H9 (cell line): Measurements from ENCODE around the gene NEDD4L. TPM values are rescaled to one million over a fixed set of nuclear protein-coding genes. Genes with fewer than 3 reads are reported as not detected.

Experiments used
- DNase-seq: peaks from one replicate; pipeline ENCODE4 v3.0.0-alpha.2; 2017
- H2AFZ ChIP-seq: one replicate; pipeline ENCODE4 v1.6.1; 2013; ENCODE audit warnings: mild to moderate bottlenecking, low read length, control low read depth, moderate library complexity
- H2AK5ac ChIP-seq: 2 replicates; pipeline ENCODE4 v1.6.1; 2013; ENCODE audit warnings: low read length, control low read depth, mixed read lengths; ENCODE audit not compliant: insufficient read length
- H2BK120ac ChIP-seq: one replicate; pipeline ENCODE4 v1.6.1; 2013; ENCODE audit warnings: low read depth, mild to moderate bottlenecking, low read length, control low read depth, inconsistent platforms; ENCODE audit not compliant: poor library complexity, severe bottlenecking
- H2BK12ac ChIP-seq: 2 replicates; pipeline ENCODE4 v1.6.1; 2013; ENCODE audit warnings: low read length, control low read depth, mixed read lengths, low read depth; ENCODE audit not compliant: insufficient read length
- H2BK15ac ChIP-seq: 2 replicates; pipeline ENCODE4 v1.6.1; 2013; ENCODE audit warnings: low read depth, low read length, control low read depth
- H2BK20ac ChIP-seq: one replicate; pipeline ENCODE4 v1.6.1; 2013; ENCODE audit warnings: low read depth, mild to moderate bottlenecking, low read length, control low read depth, inconsistent platforms; ENCODE audit not compliant: poor library complexity, severe bottlenecking
- H2BK5ac ChIP-seq: 2 replicates; pipeline ENCODE4 v1.6.1; 2013; ENCODE audit warnings: low read length, control low read depth, mixed read lengths; ENCODE audit not compliant: insufficient read length
- H3K14ac ChIP-seq: 2 replicates; pipeline ENCODE4 v1.6.1; 2013; ENCODE audit warnings: low read length, control low read depth; ENCODE audit not compliant: insufficient read depth
- H3K18ac ChIP-seq: 2 replicates; pipeline ENCODE4 v1.6.1; 2013; ENCODE audit warnings: low read depth, mild to moderate bottlenecking, mixed read lengths, low read length, control low read depth; ENCODE audit not compliant: insufficient read length
- H3K23ac ChIP-seq: 2 replicates; pipeline ENCODE4 v1.6.1; 2013; ENCODE audit warnings: low read length, control low read depth, mixed read lengths, low read depth; ENCODE audit not compliant: insufficient read length
- H3K23me2 ChIP-seq: 2 replicates; pipeline ENCODE4 v1.6.1; 2013; ENCODE audit warnings: low read depth, mild to moderate bottlenecking, mixed read lengths, low read length, control low read depth; ENCODE audit not compliant: insufficient read length, poor library complexity, severe bottlenecking
- H3K27ac ChIP-seq: 2 replicates; pipeline ENCODE4 v1.5.1; 2013; ENCODE audit warnings: low read length, control low read depth, mixed read lengths, low read depth; ENCODE audit not compliant: insufficient read length
- H3K27me3 ChIP-seq: 2 replicates; pipeline ENCODE4 v1.6.1; 2013; ENCODE audit warnings: low read length, control low read depth, inconsistent platforms; ENCODE audit not compliant: insufficient read depth
- H3K4ac ChIP-seq: 2 replicates; pipeline ENCODE4 v1.6.1; 2013; ENCODE audit warnings: low read depth, mild to moderate bottlenecking, control low read depth, inconsistent platforms, low read length, moderate library complexity
- H3K4me1 ChIP-seq: 2 replicates; pipeline ENCODE4 v1.6.1; 2013; ENCODE audit warnings: low read length, control low read depth, inconsistent platforms; ENCODE audit not compliant: insufficient read depth
- H3K4me2 ChIP-seq: 2 replicates; pipeline ENCODE4 v1.6.1; 2013; ENCODE audit warnings: low read length, control low read depth, mixed read lengths; ENCODE audit not compliant: insufficient read length, insufficient read depth
- H3K56ac ChIP-seq: 2 replicates; pipeline ENCODE4 v1.6.1; 2013; ENCODE audit warnings: low read depth, mild to moderate bottlenecking, mixed read lengths, low read length, control low read depth; ENCODE audit not compliant: insufficient read length
- H3K79me1 ChIP-seq: 2 replicates; pipeline ENCODE4 v1.6.1; 2013; ENCODE audit warnings: low read depth, mild to moderate bottlenecking, moderate library complexity, low read length, control low read depth, inconsistent platforms; ENCODE audit not compliant: insufficient read depth, poor library complexity, severe bottlenecking
- H3K79me2 ChIP-seq: 2 replicates; pipeline ENCODE4 v1.6.1; 2013; ENCODE audit warnings: low read length, control low read depth, inconsistent platforms; ENCODE audit not compliant: insufficient read depth
- H3K9ac ChIP-seq: 2 replicates; pipeline ENCODE4 v1.6.1; 2013; ENCODE audit warnings: low read length, control low read depth, mixed read lengths; ENCODE audit not compliant: insufficient read length; ENCODE audit errors: extremely low read depth
- H3K9me3 ChIP-seq: one replicate; pipeline ENCODE4 v1.6.1; 2013; ENCODE audit warnings: low read depth, low read length, inconsistent platforms; ENCODE audit not compliant: control insufficient read depth
- H3T11ph ChIP-seq: one replicate; pipeline ENCODE4 v1.6.1; 2013; ENCODE audit warnings: mild to moderate bottlenecking, low read length, control low read depth, inconsistent platforms
- H4K20me1 ChIP-seq: one replicate; pipeline ENCODE4 v1.6.1; 2013; ENCODE audit not compliant: control insufficient read depth, insufficient read length, insufficient read depth
- H4K5ac ChIP-seq: 2 replicates; pipeline ENCODE4 v1.6.1; 2013; ENCODE audit warnings: low read depth, mild to moderate bottlenecking, mixed read lengths, low read length, control low read depth; ENCODE audit not compliant: insufficient read length
- H4K8ac ChIP-seq: replicated peaks from 2 replicates; pipeline ENCODE4 v1.6.1; 2013; ENCODE audit warnings: low read length, control low read depth, mixed read lengths, low read depth; ENCODE audit not compliant: insufficient read length
- H4K91ac ChIP-seq: 2 replicates; pipeline ENCODE4 v1.6.1; 2013; ENCODE audit warnings: low read depth, mild to moderate bottlenecking, moderate library complexity, mixed read lengths, low read length, control low read depth; ENCODE audit not compliant: insufficient read length
- H3K27ac Mint-ChIP-seq, 3 experiments: 2 replicates in 2 of 3; 3 replicates in 1 of 3; pipeline ENCODE4 v1.8.0; 2020 to 2021; ENCODE audit warnings: mixed read lengths in 3 of 3, mild to moderate bottlenecking in 1 of 3, moderate library complexity in 1 of 3
- H3K27me3 Mint-ChIP-seq: 2 replicates; pipeline ENCODE4 v1.8.0; 2021; ENCODE audit warnings: low read depth, mild to moderate bottlenecking, moderate library complexity, mixed read lengths
- H3K36me3 Mint-ChIP-seq, 3 experiments: 2 replicates in 2 of 3; 3 replicates in 1 of 3; pipeline ENCODE4 v1.8.0; 2020 to 2021; ENCODE audit warnings: low read depth in 3 of 3, mixed read lengths in 3 of 3; ENCODE audit not compliant: insufficient read depth in 1 of 3
- H3K4me1 Mint-ChIP-seq, 2 experiments: 2 replicates each; pipeline ENCODE4 v1.8.0; 2020; ENCODE audit warnings: mixed read lengths in 2 of 2
- H3K4me3 Mint-ChIP-seq, 2 experiments: 2 replicates in 1 of 2; 3 replicates in 1 of 2; pipeline ENCODE4 v1.8.0; 2020 to 2021; ENCODE audit warnings: mild to moderate bottlenecking in 2 of 2, mixed read lengths in 2 of 2, moderate library complexity in 1 of 2
- H3K9me3 Mint-ChIP-seq, 2 experiments: 2 replicates in 1 of 2; 3 replicates in 1 of 2; pipeline ENCODE4 v1.8.0; 2020; ENCODE audit warnings: mild to moderate bottlenecking in 2 of 2, mixed read lengths in 2 of 2, moderate library complexity in 1 of 2
- CTCF ChIP-seq: fragments of 200-600 bp; sonication (generic); conservative IDR thresholded peaks from 3 replicates; pipeline ENCODE4 v1.8.0; 2021; ENCODE audit warnings: antibody characterized with exemption, mild to moderate bottlenecking
- WGBS: extraction: QIAGEN DNeasy Blood & Tissue Kit; methylation state at CpG from one replicate; pipeline ENCODE4 v1.1.7; 2013; ENCODE audit warnings: missing lambda C conversion rate, low lambda C conversion rate, mixed read lengths; ENCODE audit not compliant: insufficient read length; ENCODE audit errors: extremely low coverage; 5-methylcytosine and 5-hydroxymethylcytosine counted together
- total RNA-seq: library from RNA; stranded (reverse); gene quantifications from 2 replicates; pipeline ENCODE4 v1.2.1, GENCODE V29; 2021

NEDD4L gene
- total RNA-seq, 1 experiment from 2014 or later, result 76.3 TPM

- Histone ChIP-seq H3K14ac (no peak overlapping the region), H4K91ac (no peak overlapping the region), H4K5ac (no peak overlapping the region), H3K23me2 (no peaks in the 10 kb centered on the region), H3T11ph (no peak overlapping the region), H3K9me3 (no peaks in the 10 kb centered on the region), H3K79me1 (peaks cover 3% of the 10 kb centered on the region), H2BK120ac (no peak overlapping the region), H3K18ac (no peak overlapping the region), H3K27ac (no peak overlapping the region), H3K4me2 (no peak overlapping the region), H3K27me3 (no peaks in the 10 kb centered on the region), H2BK12ac (no peak overlapping the region), H2BK20ac (no peak overlapping the region), H2BK15ac (no peak overlapping the region), H3K23ac (no peak overlapping the region), H2AFZ (no peak overlapping the region), H3K4me1 (peaks cover 5% of the 10 kb centered on the region; the same call in 1 of the 2 replicates), H3K56ac (no peak overlapping the region), H3K4ac (no peak overlapping the region), H4K8ac (no peak overlapping the region), H3K9ac (no peak overlapping the region), H3K79me2 (peaks cover 7% of the 10 kb centered on the region; the same call in 1 of the 2 replicates), H2BK5ac (no peak overlapping the region), H2AK5ac (no peak overlapping the region), H4K20me1 (no peaks in the 10 kb centered on the region)
- no peaks in the 10 kb centered on the region for H3K27me3 Mint-ChIP-seq
- no peak for DNase-seq
- peaks cover 0 to 2% of the 10 kb centered on the region in 2 experiments; a peak in 1 of 5 replicates for H3K9me3 Mint-ChIP-seq
- peaks cover 26 to 33% of the 10 kb centered on the region in 2 experiments for H3K4me1 Mint-ChIP-seq
- no CpG with 5 or more reads among the region's 2 CpGs for WGBS
- no peak overlapping the region; a peak in 1 of 7 replicates for H3K27ac Mint-ChIP-seq
- no peak overlapping the region for H3K4me3 Mint-ChIP-seq
- no peak for TF ChIP-seq CTCF
- H3K36me3 Mint-ChIP-seq, result peaks cover 2 to 7% (median 3%) of the 10 kb centered on the region in 3 experiments; a peak in 2 of 7 replicates
Observed at GRCh38 chr18:58234359-58234741, 190.3 kb downstream of the NEDD4L start.
